Loucy (cell line): ENCODE data around the gene AGBL4.

Experiments
- EZH2phosphoT487 ChIP-seq: fragments of 200-600 bp; IDR thresholded peaks from 2 replicates; pipeline ENCODE4 v1.6.1; 2018; ENCODE audit warnings: antibody characterized with exemption, mild to moderate bottlenecking, moderate library complexity, borderline replicate concordance
- TF ChIP-seq, protein P1 (sequence below): fragments of 200-600 bp; sonication (generic); conservative IDR thresholded peaks from 2 replicates; pipeline ENCODE4 v1.5.1; 2014; ENCODE audit warnings: mild to moderate bottlenecking, antibody characterized with exemption, low read length

DNA sequence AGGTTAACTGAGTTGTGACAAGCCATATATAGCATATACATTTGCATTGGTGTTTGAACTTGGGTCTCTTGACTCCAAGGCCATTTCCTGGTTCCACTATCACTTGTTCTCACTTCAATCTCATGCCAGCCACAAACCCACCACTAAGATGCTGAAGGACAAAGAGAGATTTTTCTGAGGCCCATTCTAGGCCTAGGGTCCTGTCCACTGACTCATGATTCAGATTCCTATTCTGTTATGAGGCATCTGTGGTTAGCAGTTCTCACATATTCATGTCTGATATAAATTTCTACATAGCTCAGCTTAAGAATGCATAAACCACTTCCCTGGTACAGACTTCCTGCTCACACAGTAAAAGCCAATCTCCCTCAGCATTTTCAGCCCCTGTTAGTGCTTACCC, 921.0 kb downstream of the AGBL4 start:
- TF ChIP-seq, protein P1, sequence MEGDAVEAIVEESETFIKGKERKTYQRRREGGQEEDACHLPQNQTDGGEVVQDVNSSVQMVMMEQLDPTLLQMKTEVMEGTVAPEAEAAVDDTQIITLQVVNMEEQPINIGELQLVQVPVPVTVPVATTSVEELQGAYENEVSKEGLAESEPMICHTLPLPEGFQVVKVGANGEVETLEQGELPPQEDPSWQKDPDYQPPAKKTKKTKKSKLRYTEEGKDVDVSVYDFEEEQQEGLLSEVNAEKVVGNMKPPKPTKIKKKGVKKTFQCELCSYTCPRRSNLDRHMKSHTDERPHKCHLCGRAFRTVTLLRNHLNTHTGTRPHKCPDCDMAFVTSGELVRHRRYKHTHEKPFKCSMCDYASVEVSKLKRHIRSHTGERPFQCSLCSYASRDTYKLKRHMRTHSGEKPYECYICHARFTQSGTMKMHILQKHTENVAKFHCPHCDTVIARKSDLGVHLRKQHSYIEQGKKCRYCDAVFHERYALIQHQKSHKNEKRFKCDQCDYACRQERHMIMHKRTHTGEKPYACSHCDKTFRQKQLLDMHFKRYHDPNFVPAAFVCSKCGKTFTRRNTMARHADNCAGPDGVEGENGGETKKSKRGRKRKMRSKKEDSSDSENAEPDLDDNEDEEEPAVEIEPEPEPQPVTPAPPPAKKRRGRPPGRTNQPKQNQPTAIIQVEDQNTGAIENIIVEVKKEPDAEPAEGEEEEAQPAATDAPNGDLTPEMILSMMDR, result no peak
- no peak for TF ChIP-seq EZH2phosphoT487
